ENCODE results near the gene PSMA1.

DNA sequence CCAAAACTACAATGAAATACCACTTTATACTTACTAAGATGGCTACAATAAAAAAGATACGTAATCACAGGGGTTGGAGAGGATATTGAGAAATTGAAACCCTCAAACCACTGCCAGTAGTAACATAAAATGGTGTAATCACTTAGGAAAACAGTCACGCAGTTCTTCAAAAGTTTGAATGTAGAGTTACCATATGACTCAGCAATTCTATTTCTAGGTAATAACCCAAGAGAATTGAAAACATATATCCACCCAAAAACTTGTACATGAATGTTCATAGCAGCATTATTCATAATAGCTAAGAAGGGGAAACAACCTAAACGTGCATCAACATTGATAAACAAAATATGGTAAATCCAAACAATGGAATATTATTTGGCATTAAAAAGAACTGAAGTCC lies 24.4 kb upstream of the PSMA1 start:
- TF ChIP-seq, protein P1, sequence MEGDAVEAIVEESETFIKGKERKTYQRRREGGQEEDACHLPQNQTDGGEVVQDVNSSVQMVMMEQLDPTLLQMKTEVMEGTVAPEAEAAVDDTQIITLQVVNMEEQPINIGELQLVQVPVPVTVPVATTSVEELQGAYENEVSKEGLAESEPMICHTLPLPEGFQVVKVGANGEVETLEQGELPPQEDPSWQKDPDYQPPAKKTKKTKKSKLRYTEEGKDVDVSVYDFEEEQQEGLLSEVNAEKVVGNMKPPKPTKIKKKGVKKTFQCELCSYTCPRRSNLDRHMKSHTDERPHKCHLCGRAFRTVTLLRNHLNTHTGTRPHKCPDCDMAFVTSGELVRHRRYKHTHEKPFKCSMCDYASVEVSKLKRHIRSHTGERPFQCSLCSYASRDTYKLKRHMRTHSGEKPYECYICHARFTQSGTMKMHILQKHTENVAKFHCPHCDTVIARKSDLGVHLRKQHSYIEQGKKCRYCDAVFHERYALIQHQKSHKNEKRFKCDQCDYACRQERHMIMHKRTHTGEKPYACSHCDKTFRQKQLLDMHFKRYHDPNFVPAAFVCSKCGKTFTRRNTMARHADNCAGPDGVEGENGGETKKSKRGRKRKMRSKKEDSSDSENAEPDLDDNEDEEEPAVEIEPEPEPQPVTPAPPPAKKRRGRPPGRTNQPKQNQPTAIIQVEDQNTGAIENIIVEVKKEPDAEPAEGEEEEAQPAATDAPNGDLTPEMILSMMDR (IDR thresholded peaks at IDR 0.05; ENCODE audit: low read length): no peak
- no peak for TF ChIP-seq EZH2phosphoT487 (IDR thresholded peaks at IDR 0.05; ENCODE audit: low read length)
